Gastrocnemius medialis (tissue), 4 donors: Measurements from ENCODE around the gene UQCC3. TPM values are rescaled to one million over a fixed set of nuclear protein-coding genes. Genes with fewer than 3 reads are reported as not detected.
"Not testable (repeated sequence)": the region's sequence is repeated elsewhere in the genome, so short reads cannot be mapped to it uniquely, and the experiment has no call there.

Experiments
- ATAC-seq, 2 donors: fragments of 150-250 bp; one replicate each; pipeline ENCODE4 v1.9.1; 2016
- DNase-seq, 2 donors: peaks; one replicate each; pipeline ENCODE4 v3.0.0-alpha.2; 2019
- H3K27ac ChIP-seq, 4 donors: fragments of 200-600 bp; sonication (generic); 1 replicate in 1 of 4; 2 replicates in 3 of 4; pipeline ENCODE4 v1.5.1; 2016 to 2018; ENCODE audit warnings: mild to moderate bottlenecking in 2 of 4, moderate library complexity in 1 of 4
- H3K27me3 ChIP-seq, 3 donors: fragments of 200-600 bp; sonication (generic) in 2 of 3; 1 replicate in 1 of 3; 2 replicates in 2 of 3; pipeline versions ENCODE4 v1.5.1 to v1.6.0; 2016 to 2019; ENCODE audit warnings: mild to moderate bottlenecking in 1 of 3, moderate library complexity in 1 of 3
- H3K36me3 ChIP-seq, 2 donors: fragments of 200-600 bp; sonication (generic) in 1 of 2; one replicate each; pipeline ENCODE4 v1.5.1; 2017 to 2018
- H3K4me1 ChIP-seq, 2 donors: fragments of 200-600 bp; sonication (generic) in 1 of 2; one replicate each; pipeline ENCODE4 v1.5.1; 2016 to 2017; ENCODE audit warnings: mild to moderate bottlenecking in 2 of 2
- H3K4me3 ChIP-seq, 4 donors: fragments of 200-600 bp; sonication (generic) in 3 of 4; 1 replicate in 1 of 4; 2 replicates in 3 of 4; pipeline ENCODE4 v1.5.1; 2016 to 2019; ENCODE audit warnings: mild to moderate bottlenecking in 2 of 4
- H3K9me3 ChIP-seq, 3 donors: fragments of 200-600 bp; sonication (generic) in 2 of 3; 1 replicate in 1 of 3; 2 replicates in 2 of 3; pipeline ENCODE4 v1.5.1; 2016 to 2019
- POLR2A ChIP-seq, 2 donors: fragments of 450-650 bp; IDR thresholded peaks; one replicate each; pipeline ENCODE4 v1.6.1; 2017; ENCODE audit warnings: antibody characterized with exemption in 2 of 2, mild to moderate bottlenecking in 2 of 2, moderate library complexity in 2 of 2
- in situ Hi-C, 4 donors: fragments of 200-750 bp; cut with MboI; loops; one replicate each; pipeline versions ENCODE4 v1.15.0 to v1.8.0; 2017; ENCODE audit warnings: low sequenced_read_pairs in 4 of 4
- intact Hi-C: fragments of 100-400 bp; cut with DNase I; formaldehyde crosslinking; loops from one replicate; pipeline ENCODE4 v1.15.1; 2023; ENCODE audit warnings: low total_unique reads
- total RNA-seq, 4 donors: library from RNA; depleted of rRNA; stranded (reverse); fragments of >200 nt; gene quantifications; one replicate each; pipeline versions ENCODE4 v1.1.0 to v1.2.3, GENCODE V29; 2016
- TF ChIP-seq, protein P1 (sequence below), 5 experiments: fragments of 450-650 bp in 3 of 5; fragments of 200-600 bp in 2 of 5; sonication (generic) in 2 of 5; IDR thresholded peaks in 4 of 5; conservative IDR thresholded peaks in 1 of 5; 1 replicate in 4 of 5; 2 replicates in 1 of 5; pipeline ENCODE4 v1.5.1; 2016 to 2019; ENCODE audit warnings: antibody characterized with exemption in 5 of 5, mild to moderate bottlenecking in 3 of 5, moderate library complexity in 3 of 5

Gene UQCC3
- total RNA-seq, 4 donors from 2014 or later: 6.4 to 11.7 (median 9.0) TPM

DNA sequence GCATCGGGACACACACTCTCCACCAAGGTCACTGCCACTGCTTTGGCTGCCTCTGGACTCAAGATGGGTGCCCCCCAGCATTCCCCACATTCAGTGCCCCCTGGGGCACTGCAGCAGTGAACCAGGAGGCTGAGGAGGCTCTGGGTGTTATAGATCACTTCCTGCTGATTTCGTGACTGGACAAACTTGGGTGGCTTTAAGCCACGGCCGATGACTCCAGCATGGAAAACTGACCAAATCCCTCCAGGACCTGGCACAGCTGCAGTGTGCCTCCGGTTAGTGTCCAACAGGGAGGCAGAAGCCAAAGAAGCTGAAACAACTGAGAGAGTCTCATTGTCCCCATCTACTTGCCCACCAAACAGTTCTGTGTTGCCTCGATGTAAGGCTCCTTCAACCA lies 23.9 kb upstream of the UQCC3 start:
- in situ Hi-C loops: no loop called here
- Histone ChIP-seq H3K4me3 (no peak overlapping the region), H3K36me3 (peaks cover 0 to 43% of the 10 kb centered on the region in 2 donors), H3K27ac (no peak overlapping the region), H3K9me3 (no peaks in the 10 kb centered on the region), H3K27me3 (no peaks in the 10 kb centered on the region), H3K4me1 (peaks cover 41 to 43% of the 10 kb centered on the region in 2 donors)
- DNase-seq (no peak), ATAC-seq (no peak)
- TF ChIP-seq, protein P1, sequence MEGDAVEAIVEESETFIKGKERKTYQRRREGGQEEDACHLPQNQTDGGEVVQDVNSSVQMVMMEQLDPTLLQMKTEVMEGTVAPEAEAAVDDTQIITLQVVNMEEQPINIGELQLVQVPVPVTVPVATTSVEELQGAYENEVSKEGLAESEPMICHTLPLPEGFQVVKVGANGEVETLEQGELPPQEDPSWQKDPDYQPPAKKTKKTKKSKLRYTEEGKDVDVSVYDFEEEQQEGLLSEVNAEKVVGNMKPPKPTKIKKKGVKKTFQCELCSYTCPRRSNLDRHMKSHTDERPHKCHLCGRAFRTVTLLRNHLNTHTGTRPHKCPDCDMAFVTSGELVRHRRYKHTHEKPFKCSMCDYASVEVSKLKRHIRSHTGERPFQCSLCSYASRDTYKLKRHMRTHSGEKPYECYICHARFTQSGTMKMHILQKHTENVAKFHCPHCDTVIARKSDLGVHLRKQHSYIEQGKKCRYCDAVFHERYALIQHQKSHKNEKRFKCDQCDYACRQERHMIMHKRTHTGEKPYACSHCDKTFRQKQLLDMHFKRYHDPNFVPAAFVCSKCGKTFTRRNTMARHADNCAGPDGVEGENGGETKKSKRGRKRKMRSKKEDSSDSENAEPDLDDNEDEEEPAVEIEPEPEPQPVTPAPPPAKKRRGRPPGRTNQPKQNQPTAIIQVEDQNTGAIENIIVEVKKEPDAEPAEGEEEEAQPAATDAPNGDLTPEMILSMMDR (IDR thresholded peaks at IDR 0.05 in 4 of 5, conservative IDR thresholded peaks at IDR 0.05 in 1 of 5): no peak
- TF ChIP-seq POLR2A (IDR thresholded peaks at IDR 0.05): no peak
- intact Hi-C loops: loop anchor here (2.0 to 10.0 kb wide), 2 partner anchors 17 to 137 kb away; partner anchors contain the start of genes C11orf98, CSKMT and TMEM179B

- H3K4me3 ChIP-seq: no peak overlapping the region
- ATAC-seq (no peak), DNase-seq (no peak)
- H3K27ac ChIP-seq: no peak overlapping the region
- in situ Hi-C loops: no loop called here
- no peaks in the 10 kb centered on the region for H3K9me3 ChIP-seq
- no peak for TF ChIP-seq POLR2A (IDR thresholded peaks at IDR 0.05)
- TF ChIP-seq, protein P1 (IDR thresholded peaks at IDR 0.05 in 4 of 5, conservative IDR thresholded peaks at IDR 0.05 in 1 of 5): no peak
- no peaks in the 10 kb centered on the region for H3K27me3 ChIP-seq
- intact Hi-C loops: loop anchor here (10.0 kb wide), 1 partner anchor 136 kb away; the partner anchor contains the start of gene TMEM179B
- H3K4me1 ChIP-seq: peaks cover 42 to 43% of the 10 kb centered on the region in 2 donors
- H3K36me3 ChIP-seq: peaks cover 0 to 35% of the 10 kb centered on the region in 2 donors
These were observed 23.1 kb upstream of the UQCC3 start for GRCh38 chr11:62648185-62648966.

GRCh38 chr11:62648967-62649364 lies 22.5 kb upstream of the UQCC3 start:
- Histone ChIP-seq H3K9me3 (no peaks in the 10 kb centered on the region), H3K36me3 (peaks cover 0 to 29% of the 10 kb centered on the region in 2 donors), H3K4me1 (peaks cover 37 to 42% of the 10 kb centered on the region in 2 donors), H3K4me3 (no peak overlapping the region), H3K27ac (no peak overlapping the region), H3K27me3 (no peaks in the 10 kb centered on the region)
- intact Hi-C loops (loop anchor here (10.0 kb wide), 1 partner anchor 136 kb away; the partner anchor contains the start of gene TMEM179B), in situ Hi-C loops (no loop called here)
- ATAC-seq (no peak), DNase-seq (no peak)
- TF ChIP-seq POLR2A (IDR thresholded peaks at IDR 0.05): no peak
- TF ChIP-seq, protein P1 (IDR thresholded peaks at IDR 0.05 in 4 of 5, conservative IDR thresholded peaks at IDR 0.05 in 1 of 5): no peak

GRCh38 chr11:62649486-62649885 lies 22.0 kb upstream of the UQCC3 start:
- Histone ChIP-seq H3K36me3 (peaks cover 0 to 24% of the 10 kb centered on the region in 2 donors), H3K4me3 (no peak overlapping the region), H3K27me3 (no peaks in the 10 kb centered on the region), H3K4me1 (peaks cover 34 to 38% of the 10 kb centered on the region in 2 donors), H3K27ac (no peak overlapping the region), H3K9me3 (no peaks in the 10 kb centered on the region)
- TF ChIP-seq, protein P1 (IDR thresholded peaks at IDR 0.05 in 4 of 5, conservative IDR thresholded peaks at IDR 0.05 in 1 of 5): no peak
- in situ Hi-C loops (no loop called here), intact Hi-C loops (loop anchor here (10.0 kb wide), 1 partner anchor 135 kb away; the partner anchor contains the start of gene TMEM179B)
- no peak for ATAC-seq
- no peak for DNase-seq

- Histone ChIP-seq H3K4me1 (peaks cover 26 to 31% of the 10 kb centered on the region in 2 donors), H3K36me3 (peaks cover 0 to 22% of the 10 kb centered on the region in 2 donors)
- ATAC-seq, DNase-seq, intact Hi-C loops, H3K4me3 ChIP-seq, H3K27me3 ChIP-seq, in situ Hi-C loops, H3K27ac ChIP-seq, H3K9me3 ChIP-seq: not testable (repeated sequence)
These were observed 21.2 kb upstream of the UQCC3 start for GRCh38 chr11:62650283-62650682.
